HepG2 (cell line): ENCODE data around the gene TRIM62. TPM values are rescaled to one million over a fixed set of nuclear protein-coding genes. Genes with fewer than 3 reads are reported as not detected.

ENCODE experiments used
- ATAC-seq: fragments of 200-7000 bp; cut with Tn5 transposase; 3 replicates; pipeline ENCODE4 v1.9.1; 2020; ENCODE audit warnings: mild to moderate bottlenecking, moderate library complexity
- BruUV-seq: library from RNA; stranded (reverse); fragments of 400-500 nt; replicated peaks from 2 replicates; lab custom pipeline; 2021; lab: Mats Ljungman, UMichigan
- CTCF ChIA-PET: fragments of 300-600 bp; formaldehyde crosslinking; extraction: SDS; loops from one replicate; lab custom pipeline; 2021; ENCODE audit warnings: low total read pairs, inconsistent platforms, low intra/inter-chr PET ratio; lab: Yijun Ruan, JAX
- POLR2A ChIA-PET: fragments of 350-600 bp; sonication (Branson Sonifier 250); formaldehyde crosslinking; loops from one replicate; lab custom pipeline; 2020; ENCODE audit warnings: antibody characterized with exemption, inconsistent platforms; lab: Yijun Ruan, JAX
- DNase-seq: peaks from one replicate; pipeline ENCODE4 v3.0.0-alpha.2; 2015; ENCODE audit warnings: low spot score
- FAIRE-seq: peaks from 3 replicates; lab custom pipeline; 2011; peaks lifted over from hg19 to GRCh38; lab: Jason Lieb, UNC
- H2AFZ ChIP-seq: one replicate; pipeline ENCODE4 v1.6.1; 2011; ENCODE audit warnings: low read length, inconsistent platforms
- H3K27ac ChIP-seq: fragments of 300-600 bp; 3 replicates; pipeline ENCODE4 v1.8.0; 2011; ENCODE audit warnings: mixed run types, mild to moderate bottlenecking, mixed read lengths, low read length, inconsistent platforms; ENCODE audit not compliant: insufficient read depth; ENCODE audit errors: extremely low read length
- H3K27me3 ChIP-seq, 2 experiments: fragments of 200-600 bp in 1 of 2; 2 replicates in 1 of 2; 3 replicates in 1 of 2; pipeline versions ENCODE4 v1.6.0 to v1.8.0; 2011; ENCODE audit warnings: low read length in 2 of 2, mild to moderate bottlenecking in 2 of 2, moderate library complexity in 2 of 2, inconsistent platforms in 1 of 2; ENCODE audit not compliant: insufficient read depth in 2 of 2, control insufficient read depth in 1 of 2
- H3K36me3 ChIP-seq, 2 experiments: fragments of 200-600 bp in 1 of 2; replicated peaks in 1 of 2; 2 replicates in 1 of 2; 3 replicates in 1 of 2; pipeline versions ENCODE4 v1.5.1 to v1.8.0; 2011; ENCODE audit warnings: low read length in 2 of 2, inconsistent platforms in 1 of 2; ENCODE audit not compliant: insufficient read depth in 2 of 2, control insufficient read depth in 1 of 2
- H3K4me1 ChIP-seq: 2 replicates; pipeline ENCODE4 v1.5.1; 2012; ENCODE audit warnings: low read length, inconsistent platforms; ENCODE audit not compliant: insufficient read depth
- H3K4me2 ChIP-seq: 2 replicates; pipeline ENCODE4 v1.6.0; 2011; ENCODE audit warnings: low read depth, low read length, inconsistent platforms
- H3K4me3 ChIP-seq, 3 experiments: fragments of 200-600 bp in 1 of 3; sonication (generic), shearing (Covaris generic) in 1 of 3; replicated peaks in 1 of 3; 2 replicates each; pipeline ENCODE4 v1.5.1; 2011 to 2016; ENCODE audit warnings: low read length in 3 of 3, inconsistent platforms in 2 of 3, low read depth in 2 of 3, mild to moderate bottlenecking in 2 of 3, control low read depth in 1 of 3, mixed read lengths in 1 of 3; ENCODE audit not compliant: insufficient read depth in 1 of 3
- H3K79me2 ChIP-seq: one replicate; pipeline ENCODE4 v1.6.1; 2011; ENCODE audit warnings: low read length, inconsistent platforms; ENCODE audit not compliant: insufficient read depth
- H3K9ac ChIP-seq: 2 replicates; pipeline ENCODE4 v1.6.0; 2011; ENCODE audit warnings: mild to moderate bottlenecking, low read depth, low read length, inconsistent platforms; ENCODE audit not compliant: insufficient read depth
- H3K9me3 ChIP-seq: 2 replicates; pipeline ENCODE4 v1.5.1; 2012; ENCODE audit warnings: mild to moderate bottlenecking, low read length
- H4K20me1 ChIP-seq: 2 replicates; pipeline ENCODE4 v1.6.0; 2011; ENCODE audit warnings: inconsistent platforms, mild to moderate bottlenecking, low read length, moderate library complexity; ENCODE audit not compliant: insufficient read depth
- AGO2 ChIP-seq: fragments of 200-400 bp; formaldehyde crosslinking; optimal IDR thresholded peaks from 2 replicates; pipeline ENCODE3; 2017; ENCODE audit warnings: mild to moderate bottlenecking, low read depth, low read length, moderate library complexity
- HNRNPH1 ChIP-seq: fragments of 200-400 bp; formaldehyde crosslinking; optimal IDR thresholded peaks from 2 replicates; pipeline ENCODE3; 2017; ENCODE audit warnings: mild to moderate bottlenecking, low read depth, low read length
- KAT2B ChIP-seq: fragments of 150-350 bp; IDR thresholded peaks from 2 replicates; pipeline ENCODE4 v1.6.1; 2014; ENCODE audit warnings: low read depth, low read length, borderline replicate concordance
- MIER2 ChIP-seq: IDR thresholded peaks from 2 replicates; pipeline ENCODE4 v1.6.1; 2016; ENCODE audit warnings: missing biosample characterization, missing genetic modification reagents
- MLX ChIP-seq: IDR thresholded peaks from 2 replicates; pipeline ENCODE4 v1.6.1; 2016
- MXD1 ChIP-seq: sonication (generic); formaldehyde crosslinking; IDR thresholded peaks from 2 replicates; pipeline ENCODE4 v1.4.0; 2020; ENCODE audit warnings: mild to moderate bottlenecking, missing genetic modification reagents
- PLRG1 ChIP-seq: fragments of 450-650 bp; conservative IDR thresholded peaks from 2 replicates; pipeline ENCODE4 v1.6.1; 2016
- ZKSCAN1 ChIP-seq: fragments of 150-350 bp; IDR thresholded peaks from 2 replicates; pipeline ENCODE4 v1.6.1; 2014; ENCODE audit warnings: low read length
- ZKSCAN8 ChIP-seq: IDR thresholded peaks from 2 replicates; pipeline ENCODE4 v1.6.1; 2016; ENCODE audit warnings: borderline replicate concordance, missing genetic modification reagents, missing compliant biosample characterization
- ZNF33A ChIP-seq: sonication (generic); formaldehyde crosslinking; IDR thresholded peaks from 2 replicates; pipeline ENCODE4 v1.5.1; 2020; ENCODE audit warnings: missing genetic modification reagents, mild to moderate bottlenecking, moderate library complexity, borderline replicate concordance
- ZNF569 ChIP-seq: sonication (generic); formaldehyde crosslinking; IDR thresholded peaks from 2 replicates; pipeline ENCODE4 v1.5.0; 2020; ENCODE audit warnings: mild to moderate bottlenecking, missing genetic modification reagents, moderate library complexity, borderline replicate concordance
- ZNF687 ChIP-seq: sonication (generic); formaldehyde crosslinking; IDR thresholded peaks from 2 replicates; pipeline ENCODE4 v1.5.1; 2020; ENCODE audit warnings: mild to moderate bottlenecking, missing genetic modification reagents, moderate library complexity
- ZNF772 ChIP-seq: sonication (generic); formaldehyde crosslinking; IDR thresholded peaks from 2 replicates; pipeline ENCODE4 v1.5.0; 2020; ENCODE audit warnings: mild to moderate bottlenecking, missing genetic modification reagents
- WGBS: methylation state at CpG from one replicate; pipeline ENCODE4 v1.1.6; 2017; ENCODE audit warnings: low lambda C conversion rate; 5-methylcytosine and 5-hydroxymethylcytosine counted together
- in situ Hi-C: cut with HindIII; loops from 2 replicates; pipeline ENCODE4 v1.10.0; 2017; ENCODE audit warnings: low pct_unique_long_range_greater_than_20kb; ENCODE audit not compliant: extremely low pct_ligation_motif_present
- intact Hi-C: fragments of 100-400 bp; cut with micrococcal nuclease; formaldehyde crosslinking; loops from one replicate; pipeline ENCODE4 v1.10.0; 2022; ENCODE audit not compliant: unreplicated experiment
- polyA plus RNA-seq, 8 experiments: library from polyadenylated mRNA; depleted of rRNA in 3 of 8; stranded (reverse) in 7 of 8; unstranded in 1 of 8; fragments of >200 nt; fragmentation: Illumina TruSeq in 4 of 8; extraction: Trizol in 4 of 8; gene quantifications; 2 replicates each; pipeline versions ENCODE4 v1.2.1 to v1.2.3, GENCODE V29; 2011 to 2016; ENCODE audit warnings: low read depth in 4 of 8, missing spikeins in 1 of 8, mixed read lengths in 1 of 8; ENCODE audit not compliant: insufficient read depth in 1 of 8
- total RNA-seq, 5 experiments: library from RNA; depleted of rRNA; stranded (reverse); fragments of >200 nt; fragmentation: Illumina TruSeq; extraction: Trizol; gene quantifications; 2 replicates each; pipeline ENCODE4 v1.2.3, GENCODE V29; 2016; ENCODE audit warnings: low read depth in 1 of 5

TRIM62 gene
- total and polyA plus RNA-seq, 2 of the 13 experiments (the other 11 are each of a cell fraction or from before 2014, with no cell fraction given), result 0.53 to 0.57 TPM

- in situ Hi-C loops, result no loop called here
- intact Hi-C loops, result no loop called here
- H3K27me3 ChIP-seq, result no peaks in the 10 kb centered on the region; a peak in 1 of 5 replicates
- ATAC-seq (no peak), FAIRE-seq (no peak), DNase-seq (no peak)
- ChIA-PET POLR2A (no interaction called here), CTCF (no interaction called here)
- no peak overlapping the region for H3K4me2 ChIP-seq
- WGBS, result 80% methylated on average over 3 of the region's 7 CpGs
- H4K20me1 ChIP-seq, result no peaks in the 10 kb centered on the region
- BruUV-seq, result no TSS peak
- peaks cover 21% of the 10 kb centered on the region for H3K4me1 ChIP-seq
- no peak overlapping the region for H3K4me3 ChIP-seq
- H3K9me3 ChIP-seq, result no peaks in the 10 kb centered on the region
- no peak overlapping the region for H2AFZ ChIP-seq
- H3K79me2 ChIP-seq, result no peaks in the 10 kb centered on the region
- no peak overlapping the region for H3K9ac ChIP-seq
- H3K27ac ChIP-seq, result no peak overlapping the region
- TF ChIP-seq AGO2, result peak; percentile 41
- no peak for TF ChIP-seq ZNF772
- no peaks in the 10 kb centered on the region; a peak in 1 of 5 replicates for H3K36me3 ChIP-seq
These were observed 30.7 kb downstream of the TRIM62 start for GRCh38 chr1:33151116-33151515.

GRCh38 chr1:33150522-33150921 lies 31.3 kb downstream of the TRIM62 start:
- no TSS peak for BruUV-seq
- in situ Hi-C loops, result no loop called here
- CTCF ChIA-PET, result no interaction called here

More at GRCh38 chr1:33150522-33150921, 31.3 kb downstream of the TRIM62 start:
- FAIRE-seq, result no peak
- Histone ChIP-seq H4K20me1 (no peaks in the 10 kb centered on the region), H3K4me2 (no peak overlapping the region), H3K4me3 (no peak overlapping the region), H3K27me3 (no peaks in the 10 kb centered on the region; a peak in 1 of 5 replicates), H2AFZ (no peak overlapping the region), H3K9ac (no peak overlapping the region), H3K9me3 (no peaks in the 10 kb centered on the region), H3K27ac (no peak overlapping the region), H3K79me2 (no peaks in the 10 kb centered on the region), H3K4me1 (peaks cover 15% of the 10 kb centered on the region)
- no peak for ATAC-seq
- 80% methylated on average over 4 of the region's 4 CpGs for WGBS
- intact Hi-C loops, result no loop called here
- no peak for DNase-seq
- POLR2A ChIA-PET, result no interaction called here
- no peak for TF ChIP-seq ZNF687 (CRISPR knock-in tag)
- no peak for TF ChIP-seq ZKSCAN1
- no peak for TF ChIP-seq MIER2 (CRISPR knock-in tag)
- no peak for TF ChIP-seq ZNF33A (CRISPR knock-in tag)
- TF ChIP-seq KAT2B, result no peak
- TF ChIP-seq HNRNPH1, result no peak
- TF ChIP-seq ZNF569, result no peak
- TF ChIP-seq MLX (CRISPR knock-in tag), result no peak
- no peak for TF ChIP-seq MXD1 (CRISPR knock-in tag)
- no peak for TF ChIP-seq ZKSCAN8 (CRISPR knock-in tag)
- no peak for TF ChIP-seq PLRG1
- TF ChIP-seq, all 625 proteins: peak for 0
- H3K36me3 ChIP-seq, result no peaks in the 10 kb centered on the region; a peak in 1 of 5 replicates
